ENCODE measurements around the gene SLC22A31. TPM values are rescaled to one million over a fixed set of nuclear protein-coding genes. Genes with fewer than 3 reads are reported as not detected.

SLC22A31 gene
- total and polyA plus RNA-seq, 9 of the 15 experiments (the other 6 are each of a cell fraction or from before 2014, with no cell fraction given): 0.29 to 2.2 (median 0.47) TPM; not detected in 3

GRCh38 chr16:89241187-89242007 lies 41.1 kb upstream of the SLC22A31 start (continued):
- TF ChIP-seq POLR2H (tag; IDR thresholded peaks at IDR 0.05; ENCODE audit: low read depth): peak; percentile 69; the same call in 1 of the 2 replicates
- peak; percentile 90 for TF ChIP-seq ETV1 (tag; conservative IDR thresholded peaks at IDR 0.05; ENCODE audit: low read depth)
- TF ChIP-seq SIN3A (IDR thresholded peaks at IDR 0.05; ENCODE audit: borderline replicate concordance in 2 of 2, control insufficient read depth in 1 of 2, low read depth in 2 of 2, low read length in 2 of 2): peak; percentile 47 to 73; a peak in 2 of 4 replicates
- peak; percentile 91 for TF ChIP-seq PHF8 (IDR thresholded peaks at IDR 0.05; ENCODE audit: borderline replicate concordance, low read length)
- TF ChIP-seq, protein P1, sequence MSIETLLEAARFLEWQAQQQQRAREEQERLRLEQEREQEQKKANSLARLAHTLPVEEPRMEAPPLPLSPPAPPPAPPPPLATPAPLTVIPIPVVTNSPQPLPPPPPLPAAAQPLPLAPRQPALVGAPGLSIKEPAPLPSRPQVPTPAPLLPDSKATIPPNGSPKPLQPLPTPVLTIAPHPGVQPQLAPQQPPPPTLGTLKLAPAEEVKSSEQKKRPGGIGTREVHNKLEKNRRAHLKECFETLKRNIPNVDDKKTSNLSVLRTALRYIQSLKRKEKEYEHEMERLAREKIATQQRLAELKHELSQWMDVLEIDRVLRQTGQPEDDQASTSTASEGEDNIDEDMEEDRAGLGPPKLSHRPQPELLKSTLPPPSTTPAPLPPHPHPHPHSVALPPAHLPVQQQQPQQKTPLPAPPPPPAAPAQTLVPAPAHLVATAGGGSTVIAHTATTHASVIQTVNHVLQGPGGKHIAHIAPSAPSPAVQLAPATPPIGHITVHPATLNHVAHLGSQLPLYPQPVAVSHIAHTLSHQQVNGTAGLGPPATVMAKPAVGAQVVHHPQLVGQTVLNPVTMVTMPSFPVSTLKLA (conservative IDR thresholded peaks at IDR 0.05): peak in 1 of 2 experiments; percentile 43; a peak in 1 of 4 replicates
- TF ChIP-seq, protein P2, sequence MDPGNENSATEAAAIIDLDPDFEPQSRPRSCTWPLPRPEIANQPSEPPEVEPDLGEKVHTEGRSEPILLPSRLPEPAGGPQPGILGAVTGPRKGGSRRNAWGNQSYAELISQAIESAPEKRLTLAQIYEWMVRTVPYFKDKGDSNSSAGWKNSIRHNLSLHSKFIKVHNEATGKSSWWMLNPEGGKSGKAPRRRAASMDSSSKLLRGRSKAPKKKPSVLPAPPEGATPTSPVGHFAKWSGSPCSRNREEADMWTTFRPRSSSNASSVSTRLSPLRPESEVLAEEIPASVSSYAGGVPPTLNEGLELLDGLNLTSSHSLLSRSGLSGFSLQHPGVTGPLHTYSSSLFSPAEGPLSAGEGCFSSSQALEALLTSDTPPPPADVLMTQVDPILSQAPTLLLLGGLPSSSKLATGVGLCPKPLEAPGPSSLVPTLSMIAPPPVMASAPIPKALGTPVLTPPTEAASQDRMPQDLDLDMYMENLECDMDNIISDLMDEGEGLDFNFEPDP (CRISPR knock-in tag; IDR thresholded peaks at IDR 0.05): peak; percentile 30; the same call in 1 of the 2 replicates
- TF ChIP-seq POLR2AphosphoS5 (IDR thresholded peaks at IDR 0.05; ENCODE audit: control insufficient read depth, insufficient read depth, low read depth, low read length): peak; percentile 86
- TF ChIP-seq NR3C1 (CRISPR knock-in tag; IDR thresholded peaks at IDR 0.05): no peak
- TF ChIP-seq NFIC (IDR thresholded peaks at IDR 0.05): peak; percentile 51
- TF ChIP-seq U2AF1 (optimal IDR thresholded peaks at IDR 0.05; ENCODE audit: low read depth, low read length): no peak
- TF ChIP-seq NFXL1 (CRISPR knock-in tag; IDR thresholded peaks at IDR 0.05): no peak
- TF ChIP-seq, protein P3, sequence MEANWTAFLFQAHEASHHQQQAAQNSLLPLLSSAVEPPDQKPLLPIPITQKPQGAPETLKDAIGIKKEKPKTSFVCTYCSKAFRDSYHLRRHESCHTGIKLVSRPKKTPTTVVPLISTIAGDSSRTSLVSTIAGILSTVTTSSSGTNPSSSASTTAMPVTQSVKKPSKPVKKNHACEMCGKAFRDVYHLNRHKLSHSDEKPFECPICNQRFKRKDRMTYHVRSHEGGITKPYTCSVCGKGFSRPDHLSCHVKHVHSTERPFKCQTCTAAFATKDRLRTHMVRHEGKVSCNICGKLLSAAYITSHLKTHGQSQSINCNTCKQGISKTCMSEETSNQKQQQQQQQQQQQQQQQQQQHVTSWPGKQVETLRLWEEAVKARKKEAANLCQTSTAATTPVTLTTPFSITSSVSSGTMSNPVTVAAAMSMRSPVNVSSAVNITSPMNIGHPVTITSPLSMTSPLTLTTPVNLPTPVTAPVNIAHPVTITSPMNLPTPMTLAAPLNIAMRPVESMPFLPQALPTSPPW (CRISPR knock-in tag; IDR thresholded peaks at IDR 0.05): peak; percentile 98
- TF ChIP-seq ZBTB26 (CRISPR knock-in tag; IDR thresholded peaks at IDR 0.05): peak; percentile 75; the same call in 1 of the 2 replicates
- TF ChIP-seq, protein P4, sequence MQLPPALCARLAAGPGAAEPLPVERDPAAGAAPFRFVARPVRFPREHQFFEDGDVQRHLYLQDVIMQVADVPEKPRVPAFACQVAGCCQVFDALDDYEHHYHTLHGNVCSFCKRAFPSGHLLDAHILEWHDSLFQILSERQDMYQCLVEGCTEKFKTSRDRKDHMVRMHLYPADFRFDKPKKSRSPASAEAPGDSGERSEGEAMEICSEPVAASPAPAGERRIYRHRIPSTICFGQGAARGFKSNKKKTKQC (CRISPR knock-in tag; IDR thresholded peaks at IDR 0.05): peak; percentile 9; the same call in 1 of the 2 replicates
- TF ChIP-seq, protein P5, sequence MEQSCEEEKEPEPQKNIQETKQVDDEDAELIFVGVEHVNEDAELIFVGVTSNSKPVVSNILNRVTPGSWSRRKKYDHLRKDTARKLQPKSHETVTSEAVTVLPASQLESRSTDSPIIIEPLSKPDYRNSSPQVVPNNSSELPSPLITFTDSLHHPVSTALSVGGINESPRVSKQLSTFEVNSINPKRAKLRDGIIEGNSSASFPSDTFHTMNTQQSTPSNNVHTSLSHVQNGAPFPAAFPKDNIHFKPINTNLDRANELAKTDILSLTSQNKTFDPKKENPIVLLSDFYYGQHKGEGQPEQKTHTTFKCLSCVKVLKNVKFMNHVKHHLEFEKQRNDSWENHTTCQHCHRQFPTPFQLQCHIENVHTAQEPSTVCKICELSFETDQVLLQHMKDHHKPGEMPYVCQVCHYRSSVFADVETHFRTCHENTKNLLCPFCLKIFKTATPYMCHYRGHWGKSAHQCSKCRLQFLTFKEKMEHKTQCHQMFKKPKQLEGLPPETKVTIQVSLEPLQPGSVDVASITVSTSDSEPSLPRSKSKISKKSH (CRISPR knock-in tag; IDR thresholded peaks at IDR 0.05): no peak
- TF ChIP-seq POLR2G (IDR thresholded peaks at IDR 0.05; ENCODE audit: low read depth, low read length): peak; percentile 94
- 0 out of 2 replicates have a peak, but pooled peaks have one; percentile 29 for TF ChIP-seq ZNF436 (CRISPR knock-in tag; IDR thresholded peaks at IDR 0.05)
